VCaP (cell line): ENCODE results near the gene RSF1.
"Not testable (repeated sequence)": the region's sequence is repeated elsewhere in the genome, so short reads cannot be mapped to it uniquely, and the experiment has no call there.

ENCODE experiments used
- H3K27ac ChIP-seq: fragments of 450-650 bp; 2 replicates; pipeline ENCODE4 v1.5.1; 2017
- TF ChIP-seq, protein P1 (sequence below): fragments of 450-650 bp; conservative IDR thresholded peaks from 2 replicates; pipeline ENCODE4 v1.5.1; 2017; ENCODE audit warnings: mild to moderate bottlenecking, moderate library complexity

Gene RSF1

GRCh38 chr11:77820565-77821348 lies at the start of gene RSF1, which contains the start of gene AAMDC:
Gene RSF1 (minus strand): TSS chr11:77820722. CDS start chr11:77820714, 8 bp downstream.
Gene AAMDC (plus strand): TSS chr11:77821144. CDS start chr11:77842497, 21,353 bp downstream.
- TF ChIP-seq, protein P1, sequence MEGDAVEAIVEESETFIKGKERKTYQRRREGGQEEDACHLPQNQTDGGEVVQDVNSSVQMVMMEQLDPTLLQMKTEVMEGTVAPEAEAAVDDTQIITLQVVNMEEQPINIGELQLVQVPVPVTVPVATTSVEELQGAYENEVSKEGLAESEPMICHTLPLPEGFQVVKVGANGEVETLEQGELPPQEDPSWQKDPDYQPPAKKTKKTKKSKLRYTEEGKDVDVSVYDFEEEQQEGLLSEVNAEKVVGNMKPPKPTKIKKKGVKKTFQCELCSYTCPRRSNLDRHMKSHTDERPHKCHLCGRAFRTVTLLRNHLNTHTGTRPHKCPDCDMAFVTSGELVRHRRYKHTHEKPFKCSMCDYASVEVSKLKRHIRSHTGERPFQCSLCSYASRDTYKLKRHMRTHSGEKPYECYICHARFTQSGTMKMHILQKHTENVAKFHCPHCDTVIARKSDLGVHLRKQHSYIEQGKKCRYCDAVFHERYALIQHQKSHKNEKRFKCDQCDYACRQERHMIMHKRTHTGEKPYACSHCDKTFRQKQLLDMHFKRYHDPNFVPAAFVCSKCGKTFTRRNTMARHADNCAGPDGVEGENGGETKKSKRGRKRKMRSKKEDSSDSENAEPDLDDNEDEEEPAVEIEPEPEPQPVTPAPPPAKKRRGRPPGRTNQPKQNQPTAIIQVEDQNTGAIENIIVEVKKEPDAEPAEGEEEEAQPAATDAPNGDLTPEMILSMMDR, result peak; percentile 86
- peak within 1 kb of the TSS; percentile 98 for H3K27ac ChIP-seq

DNA sequence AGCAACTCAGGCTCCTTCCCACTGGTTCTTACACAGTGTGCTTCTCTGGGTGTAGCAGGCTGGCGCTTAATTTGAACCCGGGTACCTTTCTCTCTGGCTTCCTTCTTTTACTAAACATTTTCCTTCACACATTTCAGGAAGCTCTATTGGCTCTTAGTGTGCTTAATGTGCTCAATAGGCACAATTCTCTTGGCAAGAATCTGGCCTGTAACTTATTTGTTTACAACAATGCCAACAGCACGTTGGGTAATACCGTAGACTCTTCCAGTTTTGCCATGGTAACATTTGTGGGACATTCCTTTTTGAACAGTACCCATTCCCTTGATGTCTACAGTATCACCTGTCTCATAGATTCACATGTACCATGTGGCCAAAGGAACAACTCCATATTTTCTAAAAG lies 48.2 kb upstream of the RSF1 start:
- H3K27ac ChIP-seq, result no peak overlapping the region
- TF ChIP-seq, protein P1, result no peak

- no peak overlapping the region for H3K27ac ChIP-seq
- TF ChIP-seq, protein P1, result no peak
These were observed 45.8 kb upstream of the RSF1 start for GRCh38 chr11:77866336-77866735.

DNA sequence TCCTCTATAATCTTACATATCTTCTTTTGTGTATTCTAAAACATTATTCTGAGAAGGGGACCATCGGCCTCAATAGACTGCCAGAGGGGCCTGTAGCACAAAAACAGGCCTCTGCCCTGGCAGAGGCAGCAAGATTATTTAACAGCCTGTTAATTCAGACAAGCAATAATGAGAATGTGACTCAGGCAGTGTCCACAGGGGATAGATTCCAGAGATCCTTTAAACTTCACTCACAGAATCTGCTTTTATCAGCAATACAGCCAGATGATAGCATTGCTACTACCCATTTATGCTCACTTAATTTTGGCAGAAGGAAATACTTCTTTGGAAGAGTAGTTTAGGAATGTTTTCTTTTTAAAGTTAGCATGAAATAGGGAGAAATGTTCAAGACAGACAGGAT lies 45.3 kb upstream of the RSF1 start:
- H3K27ac ChIP-seq, result no peak overlapping the region
- TF ChIP-seq, protein P1, result no peak

- H3K27ac ChIP-seq, result not testable (repeated sequence)
These were observed 40.9 kb upstream of the RSF1 start for GRCh38 chr11:77861444-77861843.

- H3K27ac ChIP-seq, result not testable (repeated sequence)
These were observed 37.5 kb upstream of the RSF1 start for GRCh38 chr11:77857906-77858457.

- TF ChIP-seq, protein P1, result no peak
- H3K27ac ChIP-seq, result no peak overlapping the region
These were observed 34.3 kb upstream of the RSF1 start for GRCh38 chr11:77854838-77855237.

GRCh38 chr11:77851503-77851902 lies 31.0 kb upstream of the RSF1 start:
- TF ChIP-seq, protein P1, result no peak
- no peak overlapping the region for H3K27ac ChIP-seq

- H3K27ac ChIP-seq, result not testable (repeated sequence)
These were observed 23.2 kb upstream of the RSF1 start for GRCh38 chr11:77843700-77844099.
